ENCODE measurements around the gene GREB1L.
"Not testable (repeated sequence)": the region's sequence is repeated elsewhere in the genome, so short reads cannot be mapped to it uniquely, and the experiment has no call there.

Gene GREB1L

GRCh38 chr18:21242141-21242779 is at the start of gene GREB1L:
Gene GREB1L, plus strand, starts transcription at chr18:21242232. Its CDS starts 141,287 bp downstream, at chr18:21383519.
- no peak for DNase-seq

- no peak for DNase-seq
Observed at GRCh38 chr18:21192308-21192624, 49.8 kb upstream of the GREB1L start.

GRCh38 chr18:21194871-21195771 is 46.9 kb upstream of the GREB1L start:
- DNase-seq: no peak

GRCh38 chr18:21196426-21196825 is 45.6 kb upstream of the GREB1L start:
- DNase-seq: no peak

- no peak for DNase-seq
Observed at GRCh38 chr18:21203126-21203525, 38.9 kb upstream of the GREB1L start.

GRCh38 chr18:21203542-21204241 is 38.3 kb upstream of the GREB1L start:
- DNase-seq: no peak

- DNase-seq: no peak
Observed at GRCh38 chr18:21205695-21206094, 36.3 kb upstream of the GREB1L start.

GRCh38 chr18:21210278-21210677 is 31.8 kb upstream of the GREB1L start:
- no peak for DNase-seq

GRCh38 chr18:21210784-21211183 is 31.2 kb upstream of the GREB1L start:
- DNase-seq: no peak

GRCh38 chr18:21214409-21214808 is 27.6 kb upstream of the GREB1L start:
- DNase-seq: not testable (repeated sequence)

- DNase-seq: no peak
Observed at GRCh38 chr18:21215490-21215889, 26.5 kb upstream of the GREB1L start.

- DNase-seq: no peak
Observed at GRCh38 chr18:21218862-21219261, 23.2 kb upstream of the GREB1L start.

- no peak for DNase-seq
Observed at GRCh38 chr18:21230436-21230835, 11.6 kb upstream of the GREB1L start.

- no peak for DNase-seq
Observed at GRCh38 chr18:21241301-21242048, 557 bp upstream of the GREB1L start.

GRCh38 chr18:21242780-21243401 is 859 bp downstream of the GREB1L start:
- DNase-seq: no peak

GRCh38 chr18:21254576-21254975 is 12.5 kb downstream of the GREB1L start:
- DNase-seq: no peak

- no peak for DNase-seq
Observed at GRCh38 chr18:21255211-21255610, 13.2 kb downstream of the GREB1L start.

- no peak for DNase-seq
Observed at GRCh38 chr18:21257386-21257785, 15.4 kb downstream of the GREB1L start.

- DNase-seq: no peak
Observed at GRCh38 chr18:21260621-21261020, 18.6 kb downstream of the GREB1L start.

GRCh38 chr18:21261352-21261751 is 19.3 kb downstream of the GREB1L start:
- no peak for DNase-seq

GRCh38 chr18:21262244-21262643 is 20.2 kb downstream of the GREB1L start:
- no peak for DNase-seq

- DNase-seq: no peak
Observed at GRCh38 chr18:21262979-21263378, 20.9 kb downstream of the GREB1L start.

GRCh38 chr18:21264651-21265050 is 22.6 kb downstream of the GREB1L start:
- DNase-seq: no peak
